Activated CD8-positive, alpha-beta memory T cell treated with anti-CD3 and anti-CD28 coated beads for 1 hour (primary cell): ENCODE data around the gene MAMLD1.
A peak's percentile ranks its signal among the peaks of the same experiment; 100 is the strongest.

Source experiments
- DNase-seq, 2 donors: peaks; one replicate each; pipeline ENCODE4 v3.0.0-alpha.2; 2020; ENCODE audit warnings: low read depth in 1 of 2; ENCODE audit errors: extremely low read depth in 1 of 2

Gene MAMLD1

GRCh38 chrX:150456466-150456865 lies 93.3 kb downstream of the MAMLD1 start:
- DNase-seq: no peak

- DNase-seq: no peak
Observed at GRCh38 chrX:150456941-150457340, 93.8 kb downstream of the MAMLD1 start.

DNA sequence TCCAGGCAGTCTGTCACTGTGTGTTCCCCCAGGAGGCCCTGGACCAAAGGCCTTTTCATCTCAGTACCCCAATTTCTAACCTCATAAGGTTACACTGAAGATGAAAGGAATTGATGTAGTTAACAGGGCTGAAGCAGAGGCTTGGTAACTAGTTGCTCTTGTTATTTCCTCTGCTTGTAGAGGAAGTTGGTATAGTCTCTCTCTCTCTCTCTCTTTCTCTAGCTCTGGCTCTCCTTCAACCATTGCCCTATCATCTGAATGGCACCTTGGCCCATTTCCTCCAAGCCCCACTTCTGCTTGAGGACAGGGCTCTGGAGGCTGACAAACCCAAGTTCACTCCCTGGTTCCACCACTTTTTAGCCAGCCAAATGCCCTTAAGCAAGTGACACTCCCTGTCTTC lies 96.1 kb downstream of the MAMLD1 start:
- DNase-seq: no peak

DNA sequence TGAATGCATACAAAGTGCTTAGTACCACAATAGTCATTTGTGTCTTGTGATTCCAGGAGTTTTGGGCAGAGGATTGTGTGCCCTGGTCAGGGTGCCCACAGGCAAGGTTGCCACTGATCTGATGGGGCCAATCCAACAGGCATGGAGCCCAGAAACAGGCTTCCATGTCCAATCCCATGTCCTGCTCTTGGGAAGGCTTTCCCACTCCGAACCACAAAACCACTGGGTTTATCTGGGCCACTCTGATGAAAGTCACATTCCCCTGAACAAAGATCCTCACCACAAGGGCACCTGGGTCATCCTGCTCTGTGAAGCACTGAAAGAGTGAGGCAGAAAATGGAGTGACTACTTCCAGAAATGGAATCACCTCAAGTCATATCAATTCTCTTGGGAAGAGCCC lies 96.9 kb downstream of the MAMLD1 start:
- DNase-seq: no peak

DNA sequence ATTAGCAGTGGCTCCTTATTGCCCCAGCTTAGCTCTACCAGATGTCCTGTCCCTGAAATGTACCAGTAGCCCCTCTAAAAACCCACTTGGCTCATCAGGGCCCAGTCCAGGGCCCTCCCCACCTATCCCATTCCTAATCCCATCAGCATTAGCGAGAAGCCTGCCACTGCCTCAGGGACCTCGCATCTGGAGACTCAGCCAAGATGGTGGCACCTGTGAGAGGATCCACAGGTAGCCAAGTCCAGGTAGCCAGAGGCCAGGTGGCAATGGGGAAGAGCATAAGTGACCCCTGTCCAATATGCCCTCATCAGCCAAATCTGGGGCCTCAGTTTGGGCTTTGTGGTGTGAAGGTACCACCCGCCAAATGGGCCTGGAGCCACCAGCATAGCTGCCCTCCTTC lies 97.7 kb downstream of the MAMLD1 start:
- no peak for DNase-seq

GRCh38 chrX:150463566-150463965 lies 100.4 kb downstream of the MAMLD1 start:
- DNase-seq: no peak

DNA sequence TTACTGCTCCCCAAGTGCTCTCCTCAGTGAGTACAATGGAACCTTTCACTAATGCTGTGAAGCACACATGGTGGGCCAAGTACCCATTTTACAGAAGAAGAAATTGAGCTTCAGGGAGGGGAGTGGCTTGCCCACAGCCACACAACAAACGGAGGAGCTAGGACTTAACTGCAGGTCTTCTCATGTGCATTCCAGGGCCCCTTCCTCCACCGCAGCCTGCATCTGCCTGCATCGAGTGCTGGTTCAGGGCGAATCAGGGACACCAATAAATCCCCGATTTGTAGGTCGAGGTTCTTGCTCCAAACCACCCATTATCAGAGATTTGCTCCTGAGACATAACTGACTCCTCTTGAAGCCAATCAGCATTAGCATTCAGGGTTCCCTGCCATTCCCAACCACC lies 100.9 kb downstream of the MAMLD1 start:
- DNase-seq: no peak

DNA sequence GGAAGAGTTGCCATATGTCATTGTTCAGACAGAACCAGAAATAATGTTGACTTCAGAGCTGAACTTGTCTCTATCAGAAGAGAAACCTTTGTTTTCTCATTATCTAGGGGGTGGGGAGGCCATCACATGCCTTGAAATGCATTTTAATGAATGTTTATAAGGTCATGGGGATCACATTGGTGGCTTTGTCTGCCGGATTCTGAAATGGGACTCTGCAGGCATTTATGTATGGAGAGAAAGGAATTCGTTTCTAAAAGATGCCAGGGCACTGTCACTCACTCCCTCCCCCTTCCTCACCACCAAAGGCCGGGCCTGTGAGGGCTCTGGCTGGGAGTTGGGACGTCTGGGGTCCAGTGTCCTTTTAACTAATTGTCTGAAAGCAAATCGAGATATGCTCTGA lies 102.2 kb downstream of the MAMLD1 start:
- DNase-seq: no peak

- DNase-seq: no peak
Observed at GRCh38 chrX:150465881-150466775, 103.0 kb downstream of the MAMLD1 start.

DNA sequence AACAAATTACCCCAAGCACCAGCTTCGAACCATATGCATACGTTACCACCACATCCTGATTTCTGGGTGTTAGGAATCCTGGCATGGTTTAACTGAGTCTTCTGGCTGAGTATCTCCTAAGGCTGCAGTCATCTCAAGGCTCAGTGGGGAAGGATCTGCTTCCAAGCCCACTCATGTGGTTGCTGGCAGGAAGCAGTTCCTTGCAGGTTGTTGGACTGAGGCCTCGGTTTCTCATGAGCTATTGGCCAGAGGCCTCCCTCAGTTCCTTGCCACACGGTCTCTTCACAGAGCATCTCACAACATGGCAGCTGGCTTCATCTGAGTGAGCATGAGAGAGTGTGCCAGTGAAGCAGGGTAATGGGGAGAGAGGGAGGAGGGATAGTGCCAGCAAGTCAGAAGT lies 109.2 kb downstream of the MAMLD1 start:
- DNase-seq: no peak

DNA sequence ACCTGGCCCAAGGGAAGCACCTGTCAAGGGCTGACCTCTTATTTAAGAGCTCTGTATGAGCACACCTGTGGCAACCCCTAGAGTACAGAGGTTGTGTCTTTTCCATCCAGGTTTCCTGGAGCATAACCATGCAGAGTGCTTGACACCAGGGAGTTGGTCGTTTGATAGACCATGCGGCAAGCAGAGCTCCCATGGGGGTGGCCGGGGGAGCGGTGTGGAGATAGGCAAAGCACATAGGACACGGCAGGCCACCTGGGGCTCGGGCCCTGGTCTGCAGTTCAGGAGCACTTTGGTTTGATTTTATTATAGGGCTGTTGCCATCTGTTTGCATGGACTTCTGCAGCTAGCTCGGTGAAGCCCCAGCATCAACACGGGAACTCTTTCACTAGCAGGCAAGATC lies 110.3 kb downstream of the MAMLD1 start:
- DNase-seq: no peak

- no peak for DNase-seq
Observed at GRCh38 chrX:150475461-150475860, 112.3 kb downstream of the MAMLD1 start.

- DNase-seq: no peak
Observed at GRCh38 chrX:150476164-150476699, 113.1 kb downstream of the MAMLD1 start.

DNA sequence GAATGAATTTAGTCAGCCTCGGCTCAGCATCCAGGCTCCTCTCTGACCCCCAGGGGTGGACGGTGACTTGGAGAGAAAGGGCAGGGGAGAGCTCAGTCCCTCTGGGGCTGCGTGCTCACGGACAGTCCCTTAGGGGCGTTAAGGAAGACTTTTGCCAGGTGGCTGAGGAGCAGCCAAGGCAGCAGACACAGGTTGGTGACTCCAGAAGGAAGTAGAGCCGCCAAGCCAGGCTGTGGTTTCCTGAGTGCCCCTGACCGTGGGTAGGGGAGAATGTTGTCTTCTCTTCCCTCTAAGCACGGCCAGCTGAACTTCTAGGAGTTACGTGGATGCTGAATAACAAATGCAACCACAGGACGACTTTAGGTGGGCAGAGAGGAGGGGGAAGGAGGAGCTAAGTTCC lies 114.3 kb downstream of the MAMLD1 start:
- DNase-seq: no peak

- no peak for DNase-seq
Observed at GRCh38 chrX:150478496-150479492, 115.7 kb downstream of the MAMLD1 start.

GRCh38 chrX:150482537-150483206 lies 119.6 kb downstream of the MAMLD1 start:
- no peak for DNase-seq

GRCh38 chrX:150483356-150483985 lies 120.4 kb downstream of the MAMLD1 start:
- DNase-seq: no peak

DNA sequence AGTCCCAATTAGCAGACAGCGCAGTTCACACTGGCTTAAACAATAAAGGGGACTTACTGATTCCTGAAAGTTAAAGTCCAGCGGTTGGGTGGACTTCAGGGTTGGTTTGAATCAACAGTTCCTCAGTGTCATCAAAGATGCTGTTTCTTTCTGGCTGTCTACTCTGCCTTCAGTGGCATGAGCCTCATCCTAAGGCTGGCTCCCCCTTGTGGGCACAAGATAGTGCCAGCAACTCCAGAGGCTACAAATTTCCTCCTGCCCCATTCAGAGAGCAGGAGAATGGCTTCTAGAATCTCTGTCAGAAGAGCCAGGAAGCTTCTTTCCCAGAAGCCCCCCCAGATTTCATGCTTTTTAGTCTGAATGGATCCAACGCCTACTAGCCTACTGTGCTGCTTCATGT lies 122.9 kb downstream of the MAMLD1 start:
- peak in 1 of 2 donors; percentile 27 for DNase-seq

DNA sequence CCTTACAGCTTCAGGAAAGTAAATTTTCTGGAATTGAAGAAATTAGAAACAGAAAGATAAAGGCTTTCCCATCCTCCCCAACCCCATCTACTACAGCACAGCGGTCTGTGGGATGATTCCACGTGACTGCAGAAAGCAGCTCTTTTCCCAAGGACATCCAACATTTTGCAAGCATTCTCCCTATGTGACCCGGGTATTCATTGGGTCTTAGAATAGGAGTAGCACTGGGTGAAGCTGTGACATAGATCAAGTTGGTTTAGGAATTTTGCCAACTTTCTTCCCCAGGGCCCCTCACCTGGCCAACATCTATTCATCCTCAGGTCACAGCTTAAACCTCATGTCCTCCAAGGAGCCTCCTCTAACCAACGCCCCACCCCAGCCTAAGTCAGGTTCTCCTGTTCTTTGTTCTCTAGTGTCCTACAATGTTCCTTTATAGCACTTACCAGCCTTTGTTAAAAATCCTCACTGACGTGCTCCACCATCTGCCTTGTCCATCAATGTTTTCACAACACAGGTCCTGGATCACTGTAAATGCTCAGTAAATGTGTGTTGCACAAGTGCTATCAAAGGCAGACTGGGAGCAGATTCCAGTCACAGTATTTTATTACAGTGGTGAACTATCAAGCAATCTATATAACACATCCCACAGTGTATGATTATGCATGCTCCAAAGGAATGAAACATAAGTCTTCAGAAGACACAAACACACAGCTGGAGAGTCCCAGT lies 124.4 kb downstream of the MAMLD1 start:
- DNase-seq: no peak
